C4-2B (cell line): ENCODE measurements around the gene SPECC1.
"Not testable (repeated sequence)": the region's sequence is repeated elsewhere in the genome, so short reads cannot be mapped to it uniquely, and the experiment has no call there.

ENCODE experiments used
- H3K27ac ChIP-seq: fragments of 450-650 bp; 2 replicates; pipeline ENCODE4 v1.5.1; 2017
- ZFX ChIP-seq: fragments of 450-650 bp; IDR thresholded peaks from 2 replicates; pipeline ENCODE4 v1.6.1; 2017
- TF ChIP-seq, protein P1 (sequence below): fragments of 450-650 bp; conservative IDR thresholded peaks from 2 replicates; pipeline ENCODE4 v1.5.1; 2017; ENCODE audit warnings: mild to moderate bottlenecking

SPECC1 gene

DNA sequence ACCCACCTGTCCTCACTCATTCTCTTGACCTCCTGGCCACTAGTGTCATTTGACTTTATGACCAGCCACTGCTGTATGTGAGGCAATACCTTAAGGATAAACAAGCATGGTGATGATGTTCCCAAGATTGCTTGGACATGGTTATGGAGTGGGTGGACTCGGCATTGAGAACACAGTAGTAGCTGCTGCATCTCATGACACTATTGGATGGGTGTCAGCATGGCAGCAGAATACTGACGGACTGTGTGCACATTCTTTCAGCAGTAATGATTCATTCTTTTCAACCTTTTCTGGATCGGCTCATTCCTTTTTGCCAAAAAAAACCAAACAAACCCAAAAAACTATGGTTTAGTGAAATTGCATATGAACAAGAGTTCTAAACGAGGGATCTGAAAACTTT, 13.5 kb downstream of the SPECC1 start:
- TF ChIP-seq, protein P1, sequence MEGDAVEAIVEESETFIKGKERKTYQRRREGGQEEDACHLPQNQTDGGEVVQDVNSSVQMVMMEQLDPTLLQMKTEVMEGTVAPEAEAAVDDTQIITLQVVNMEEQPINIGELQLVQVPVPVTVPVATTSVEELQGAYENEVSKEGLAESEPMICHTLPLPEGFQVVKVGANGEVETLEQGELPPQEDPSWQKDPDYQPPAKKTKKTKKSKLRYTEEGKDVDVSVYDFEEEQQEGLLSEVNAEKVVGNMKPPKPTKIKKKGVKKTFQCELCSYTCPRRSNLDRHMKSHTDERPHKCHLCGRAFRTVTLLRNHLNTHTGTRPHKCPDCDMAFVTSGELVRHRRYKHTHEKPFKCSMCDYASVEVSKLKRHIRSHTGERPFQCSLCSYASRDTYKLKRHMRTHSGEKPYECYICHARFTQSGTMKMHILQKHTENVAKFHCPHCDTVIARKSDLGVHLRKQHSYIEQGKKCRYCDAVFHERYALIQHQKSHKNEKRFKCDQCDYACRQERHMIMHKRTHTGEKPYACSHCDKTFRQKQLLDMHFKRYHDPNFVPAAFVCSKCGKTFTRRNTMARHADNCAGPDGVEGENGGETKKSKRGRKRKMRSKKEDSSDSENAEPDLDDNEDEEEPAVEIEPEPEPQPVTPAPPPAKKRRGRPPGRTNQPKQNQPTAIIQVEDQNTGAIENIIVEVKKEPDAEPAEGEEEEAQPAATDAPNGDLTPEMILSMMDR: no peak
- no peak for TF ChIP-seq ZFX
- H3K27ac ChIP-seq: no peak overlapping the region

DNA sequence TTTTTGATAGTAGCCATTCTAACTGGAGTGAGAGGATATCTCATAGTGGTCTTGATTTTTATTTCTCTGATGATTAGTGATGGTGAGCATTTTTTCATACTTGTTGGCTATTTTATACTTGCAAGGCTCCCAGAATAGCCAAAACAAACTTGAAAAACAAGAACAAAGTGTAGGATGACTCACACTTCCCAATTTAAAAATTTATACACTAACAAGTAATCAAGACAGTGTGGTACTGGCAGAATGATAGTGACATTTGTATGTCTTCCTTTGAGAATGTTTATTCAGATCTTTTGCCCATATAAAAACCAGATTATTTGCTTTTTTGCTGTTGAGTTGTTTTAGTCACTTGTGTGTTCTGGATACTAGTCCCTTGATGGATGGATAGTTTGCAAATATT, 17.8 kb downstream of the SPECC1 start:
- no peak for TF ChIP-seq ZFX
- TF ChIP-seq, protein P1: no peak
- no peak overlapping the region for H3K27ac ChIP-seq

DNA sequence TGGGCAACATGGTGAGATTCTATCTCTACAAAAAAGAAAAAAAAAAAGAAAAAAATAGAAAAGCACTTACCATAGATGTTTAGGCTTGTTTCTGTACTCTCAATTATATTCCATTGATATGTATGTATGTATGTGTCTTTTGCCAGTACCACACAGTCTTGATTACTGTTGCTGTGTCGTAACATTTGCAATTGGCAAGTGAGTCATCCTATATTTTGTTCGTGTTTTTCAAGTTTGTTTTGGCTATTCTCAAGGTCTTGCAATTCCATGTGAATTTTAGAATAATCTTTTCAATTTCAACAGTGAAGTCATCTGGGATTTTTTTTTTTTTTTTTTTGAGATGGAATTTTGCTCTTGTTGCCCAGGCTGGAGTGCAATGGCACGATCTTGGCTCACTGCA, 19.3 kb downstream of the SPECC1 start:
- H3K27ac ChIP-seq: no peak overlapping the region
- no peak for TF ChIP-seq ZFX
- TF ChIP-seq, protein P1: no peak

DNA sequence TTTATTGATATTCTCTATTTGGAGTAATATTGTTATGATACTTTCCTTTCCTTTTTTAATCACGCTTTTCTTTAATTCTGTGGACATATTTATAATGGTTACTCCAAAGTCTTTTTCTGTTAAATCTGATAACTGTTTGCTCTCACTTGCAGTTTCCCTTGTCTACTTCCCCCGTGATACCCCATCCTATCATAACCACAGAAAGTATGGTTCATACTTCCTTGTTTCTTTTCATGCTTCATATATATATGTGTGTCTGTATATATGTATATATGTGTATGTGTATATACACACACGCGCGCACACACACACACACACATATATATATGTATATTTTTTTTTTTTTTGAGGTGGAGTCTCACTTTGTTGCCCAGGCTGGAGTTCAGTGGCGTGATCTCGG, 23.5 kb downstream of the SPECC1 start:
- TF ChIP-seq ZFX: no peak
- TF ChIP-seq, protein P1: no peak
- H3K27ac ChIP-seq: no peak overlapping the region

DNA sequence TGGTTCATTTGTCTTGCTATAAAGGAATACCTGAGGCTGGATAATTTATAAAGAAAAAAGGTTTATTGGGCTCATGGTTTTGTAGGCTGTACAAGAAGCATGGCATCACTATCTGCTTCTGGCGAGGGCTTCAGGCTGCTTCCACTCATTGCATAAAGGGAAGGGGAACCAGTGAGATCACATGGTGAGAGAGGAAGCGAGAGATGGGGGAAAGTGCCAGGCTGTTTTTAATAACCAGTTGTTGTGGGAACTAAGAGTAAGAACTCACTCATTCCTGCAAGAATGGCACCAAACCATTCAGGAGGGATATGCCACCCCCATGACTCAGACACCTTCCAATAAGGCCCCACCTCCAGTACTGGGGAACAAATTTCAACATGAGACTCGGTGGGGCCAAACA, 24.3 kb downstream of the SPECC1 start:
- H3K27ac ChIP-seq: no peak overlapping the region
- TF ChIP-seq ZFX: no peak
- TF ChIP-seq, protein P1: no peak

DNA sequence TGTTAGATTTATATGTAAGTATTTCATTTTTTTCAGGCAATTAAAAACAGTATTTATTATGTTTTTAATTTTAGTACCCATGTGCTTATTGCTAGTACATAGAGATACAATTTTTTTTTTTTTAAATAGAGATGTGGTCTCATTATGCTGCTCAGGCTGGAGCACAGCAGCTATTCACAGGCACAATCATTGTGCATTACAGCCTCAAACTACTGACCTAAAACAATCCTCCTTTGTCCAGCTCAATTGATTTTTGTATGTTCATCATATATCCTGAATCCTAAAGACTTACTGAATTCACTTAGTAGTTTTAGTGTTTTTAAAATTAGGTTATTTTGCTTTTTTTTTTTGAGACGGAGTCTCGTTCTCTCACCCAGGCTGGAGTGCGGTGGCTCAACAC, 26.3 kb downstream of the SPECC1 start:
- TF ChIP-seq, protein P1: no peak
- no peak for TF ChIP-seq ZFX
- no peak overlapping the region for H3K27ac ChIP-seq

DNA sequence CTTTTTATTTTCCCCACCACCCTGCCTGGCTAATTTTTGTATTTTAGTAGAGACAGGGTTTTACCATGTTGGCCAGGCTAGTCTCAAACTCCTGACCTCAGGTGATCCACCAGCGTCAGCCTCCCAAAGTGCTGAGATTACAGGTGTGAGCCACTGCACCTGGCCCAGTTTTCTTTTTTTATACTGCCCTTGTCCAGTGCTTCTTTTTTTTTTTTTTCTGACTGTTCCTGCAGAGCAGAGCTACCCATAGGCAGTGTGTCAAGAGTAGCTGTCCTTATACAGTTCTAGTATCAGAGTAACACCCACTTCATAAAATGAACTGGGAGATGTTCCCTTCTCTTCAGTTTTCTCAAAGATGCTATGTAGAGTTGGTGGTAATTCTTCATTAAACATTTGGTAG, 28.1 kb downstream of the SPECC1 start:
- not testable (repeated sequence) for H3K27ac ChIP-seq

DNA sequence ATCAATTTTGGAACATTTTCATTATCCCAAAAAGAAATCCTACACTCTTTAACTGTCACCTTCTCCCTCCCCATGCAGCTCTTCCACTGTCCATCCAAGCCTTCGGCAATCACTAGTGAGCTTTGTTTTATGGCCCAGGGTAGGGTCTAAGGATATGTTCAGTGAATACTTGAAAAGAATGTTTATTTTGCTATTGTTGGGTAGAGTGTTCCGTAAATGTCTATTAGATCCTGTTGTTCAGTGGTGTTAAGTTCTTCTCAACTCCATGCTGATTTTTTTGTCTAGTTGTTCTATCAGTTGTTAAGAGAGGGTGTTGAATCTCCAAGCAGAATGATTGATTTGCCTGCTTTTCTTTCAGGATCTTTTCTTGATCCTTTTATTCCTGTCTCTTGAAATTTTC, 29.9 kb downstream of the SPECC1 start:
- TF ChIP-seq, protein P1: no peak
- TF ChIP-seq ZFX: no peak
- no peak overlapping the region for H3K27ac ChIP-seq
